Transverse colon (tissue), 4 donors: ENCODE data around the gene PRPF40B. TPM values are rescaled to one million over a fixed set of nuclear protein-coding genes. Genes with fewer than 3 reads are reported as not detected.

Source experiments
- DNase-seq: peaks from one replicate; pipeline ENCODE4 v3.0.0-alpha.2; 2019
- H3K27ac ChIP-seq, 4 donors: fragments of 200-600 bp; sonication (generic); 2 replicates each; pipeline ENCODE4 v1.5.1; 2016 to 2018; ENCODE audit warnings: inconsistent platforms in 4 of 4
- H3K27me3 ChIP-seq: fragments of 200-600 bp; sonication (generic); 2 replicates; pipeline ENCODE4 v1.5.1; 2017; ENCODE audit warnings: inconsistent platforms
- H3K36me3 ChIP-seq, 4 donors: fragments of 200-600 bp; sonication (generic); 2 replicates each; pipeline ENCODE4 v1.5.1; 2017 to 2019; ENCODE audit warnings: inconsistent platforms in 4 of 4
- H3K4me1 ChIP-seq, 4 donors: fragments of 200-600 bp; sonication (generic); 2 replicates each; pipeline ENCODE4 v1.5.1; 2017 to 2020; ENCODE audit warnings: inconsistent platforms in 4 of 4
- H3K4me3 ChIP-seq, 4 donors: fragments of 200-600 bp; sonication (generic); 1 replicate in 1 of 4; 2 replicates in 3 of 4; pipeline versions ENCODE4 v1.5.1 to v1.6.1; 2017 to 2019; ENCODE audit warnings: inconsistent platforms in 4 of 4
- H3K9me3 ChIP-seq, 2 donors: fragments of 200-600 bp; sonication (generic); 2 replicates each; pipeline ENCODE4 v1.5.1; 2017 to 2019; ENCODE audit warnings: inconsistent platforms in 2 of 2
- CTCF ChIP-seq, 5 experiments: fragments of 200-600 bp in 3 of 5; fragments of 450-650 bp in 2 of 5; sonication (generic) in 3 of 5; IDR thresholded peaks; 1 replicate in 2 of 5; 2 replicates in 3 of 5; pipeline ENCODE4 v1.5.1; 2016 to 2017; ENCODE audit warnings: antibody characterized with exemption in 5 of 5, inconsistent platforms in 3 of 5, mild to moderate bottlenecking in 2 of 5, moderate library complexity in 1 of 5
- EP300 ChIP-seq: sonication (generic); formaldehyde crosslinking; IDR thresholded peaks from one replicate; pipeline ENCODE4 v1.6.1; 2017; ENCODE audit warnings: antibody characterized with exemption, low read depth
- POLR2A ChIP-seq: fragments of 450-650 bp; IDR thresholded peaks from one replicate; pipeline ENCODE4 v1.6.1; 2016; ENCODE audit warnings: antibody characterized with exemption, mild to moderate bottlenecking, moderate library complexity
- POLR2AphosphoS5 ChIP-seq, 3 donors: sonication (generic); formaldehyde crosslinking; IDR thresholded peaks; one replicate each; pipeline ENCODE4 v1.6.1; 2016; ENCODE audit warnings: antibody characterized with exemption in 3 of 3
- WGBS, 2 donors: methylation state at CpG; one replicate each; pipeline ENCODE4 v1.1.5; 2018; ENCODE audit warnings: low coverage in 1 of 2; 5-methylcytosine and 5-hydroxymethylcytosine counted together
- in situ Hi-C, 4 donors: fragments of 200-750 bp; cut with MboI; loops; one replicate each; pipeline versions ENCODE4 v1.15.0 to v1.15.1; 2017; ENCODE audit warnings: low sequenced_read_pairs in 3 of 4, low pct_ligation_motif_present in 1 of 4, low pct_unique_long_range_greater_than_20kb in 1 of 4
- intact Hi-C: fragments of 100-400 bp; cut with DNase I; formaldehyde crosslinking; loops from one replicate; pipeline ENCODE4 v1.15.1; 2023; ENCODE audit warnings: low total_unique reads
- total RNA-seq, 4 donors: library from RNA; depleted of rRNA; stranded (reverse); fragments of >200 nt; gene quantifications; one replicate each; pipeline ENCODE4 v1.1.0, GENCODE V29; 2016

The PRPF40B gene
- 10 to 100 TPM in 2 of 4 donors, 1 to 10 TPM in 2; 3.7 to 12.7 (median 8.7) TPM for total RNA-seq

GRCh38 chr12:49623142-49623904 is at the start of gene PRPF40B:
Gene PRPF40B, plus strand, starts transcription at chr12:49623561. Its CDS starts 30 bp downstream, at chr12:49623591.
- peak within 1 kb of the TSS; percentile 49 to 70 (median 53) for H3K4me3 ChIP-seq
- H3K27me3 ChIP-seq: no peaks in the 10 kb centered on the region
- no peaks in the 10 kb centered on the region for H3K36me3 ChIP-seq
- H3K27ac ChIP-seq: peak within 1 kb of the TSS; percentile 76 to 89 (median 86)
- H3K9me3 ChIP-seq: no peaks in the 10 kb centered on the region
- TF ChIP-seq CTCF (IDR thresholded peaks at IDR 0.05) (peak in 4 of 5 experiments; percentile 27 to 56 (median 48)), POLR2AphosphoS5 (IDR thresholded peaks at IDR 0.05) (peak; percentile 94 to 95 (median 94)), EP300 (no peak), POLR2A (peak; percentile 79)
- 1 to 5% methylated on average over 14 to 19 of the region's 76 CpGs for WGBS, 2 donors
- peak; percentile 91 for DNase-seq
- H3K4me1 ChIP-seq: peaks cover 6 to 25% (median 16%) of the 10 kb centered on the region in 4 donors
- in situ Hi-C loops: no loop called here
- intact Hi-C loops: no loop called here

- Histone ChIP-seq H3K4me1 (peaks cover 0 to 9% (median under 1%) of the 10 kb centered on the region in 4 donors), H3K9me3 (no peaks in the 10 kb centered on the region), H3K27me3 (no peaks in the 10 kb centered on the region), H3K27ac (no peak overlapping the region), H3K36me3 (no peaks in the 10 kb centered on the region), H3K4me3 (no peak overlapping the region)
- intact Hi-C loops: no loop called here
- in situ Hi-C loops: no loop called here
- DNase-seq: no peak
- 80 to 82% methylated on average over 4 to 9 of the region's 9 CpGs for WGBS, 2 donors
- no peak for TF ChIP-seq CTCF (IDR thresholded peaks at IDR 0.05)
- no peak for TF ChIP-seq POLR2A
- TF ChIP-seq POLR2AphosphoS5 (IDR thresholded peaks at IDR 0.05): no peak
- TF ChIP-seq EP300: no peak
Measured at GRCh38 chr12:49577589-49578315, 45.6 kb upstream of the PRPF40B start.

- no peak for DNase-seq
- no peak overlapping the region for H3K27ac ChIP-seq
- H3K9me3 ChIP-seq: no peaks in the 10 kb centered on the region
- in situ Hi-C loops (no loop called here), intact Hi-C loops (no loop called here)
- no peak for TF ChIP-seq POLR2A
- no peak for TF ChIP-seq CTCF (IDR thresholded peaks at IDR 0.05)
- TF ChIP-seq EP300: no peak
- no peaks in the 10 kb centered on the region for H3K36me3 ChIP-seq
- peaks cover 0 to 15% (median 2%) of the 10 kb centered on the region in 4 donors for H3K4me1 ChIP-seq
- 90 to 100% methylated on average over 2 to 13 of the region's 13 CpGs for WGBS, 2 donors
- no peak overlapping the region for H3K4me3 ChIP-seq
- no peaks in the 10 kb centered on the region for H3K27me3 ChIP-seq
Measured at GRCh38 chr12:49578471-49579112, 44.8 kb upstream of the PRPF40B start.
